Muscle layer of duodenum (tissue), 2 donors: Measurements from ENCODE around the gene PTCHD1.

Experiments
- H3K27ac ChIP-seq: one replicate; pipeline ENCODE4 v1.7.0; 2013; ENCODE audit warnings: mild to moderate bottlenecking, low read length
- H3K27me3 ChIP-seq: one replicate; pipeline ENCODE4 v1.7.0; 2013; ENCODE audit warnings: low read depth, mild to moderate bottlenecking, control low read depth, low read length
- H3K36me3 ChIP-seq, 2 donors: one replicate each; pipeline ENCODE4 v1.7.0; 2013; ENCODE audit warnings: low read length in 2 of 2, control low read depth in 1 of 2, mild to moderate bottlenecking in 1 of 2; ENCODE audit not compliant: insufficient read depth in 2 of 2, control insufficient read depth in 1 of 2
- H3K4me1 ChIP-seq, 2 donors: one replicate each; pipeline ENCODE4 v1.7.0; 2013; ENCODE audit warnings: low read length in 2 of 2, mild to moderate bottlenecking in 2 of 2, control low read depth in 1 of 2, moderate library complexity in 1 of 2; ENCODE audit not compliant: insufficient read depth in 2 of 2, control insufficient read depth in 1 of 2
- H3K4me3 ChIP-seq, 2 donors: one replicate each; pipeline ENCODE4 v1.7.0; 2013; ENCODE audit warnings: low read length in 2 of 2, low read depth in 1 of 2, mild to moderate bottlenecking in 1 of 2
- H3K9me3 ChIP-seq, 2 donors: one replicate each; pipeline ENCODE4 v1.7.0; 2013; ENCODE audit warnings: low read length in 2 of 2, control low read depth in 1 of 2, mild to moderate bottlenecking in 1 of 2; ENCODE audit not compliant: control insufficient read depth in 1 of 2
- donor health status: healthy.

PTCHD1 gene

DNA sequence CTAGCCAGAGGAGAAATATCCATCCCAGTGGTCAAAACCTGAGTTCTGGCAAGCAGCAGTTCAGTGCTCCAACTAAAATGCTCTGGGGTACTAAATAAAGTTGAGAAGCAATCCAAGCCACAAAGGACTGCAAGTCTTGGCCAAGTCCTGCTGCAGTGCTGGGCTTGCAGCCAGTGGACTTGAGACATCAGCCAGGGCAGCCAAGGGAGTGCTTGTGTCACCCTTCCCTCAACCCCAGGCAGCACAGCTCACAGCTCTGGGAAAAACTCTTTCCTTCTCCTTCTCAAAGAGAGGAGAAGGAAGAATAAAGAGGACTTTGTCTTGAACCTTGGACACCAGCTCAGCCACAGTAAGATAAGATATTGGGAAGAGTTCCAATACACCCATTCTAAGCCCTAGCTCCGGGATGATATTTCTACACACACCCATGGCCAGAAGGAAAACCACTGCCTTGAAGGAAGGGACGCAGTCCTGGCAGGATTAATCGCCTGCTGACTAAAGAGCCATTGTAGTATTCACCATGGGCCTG, 99.8 kb downstream of the PTCHD1 start:
- H3K27me3 ChIP-seq = no peaks in the 10 kb centered on the region
- H3K4me3 ChIP-seq = no peak overlapping the region
- H3K27ac ChIP-seq = no peak overlapping the region
- peaks cover 5 to 8% of the 10 kb centered on the region in 2 donors for H3K4me1 ChIP-seq
- no peaks in the 10 kb centered on the region for H3K9me3 ChIP-seq
- no peaks in the 10 kb centered on the region for H3K36me3 ChIP-seq

DNA sequence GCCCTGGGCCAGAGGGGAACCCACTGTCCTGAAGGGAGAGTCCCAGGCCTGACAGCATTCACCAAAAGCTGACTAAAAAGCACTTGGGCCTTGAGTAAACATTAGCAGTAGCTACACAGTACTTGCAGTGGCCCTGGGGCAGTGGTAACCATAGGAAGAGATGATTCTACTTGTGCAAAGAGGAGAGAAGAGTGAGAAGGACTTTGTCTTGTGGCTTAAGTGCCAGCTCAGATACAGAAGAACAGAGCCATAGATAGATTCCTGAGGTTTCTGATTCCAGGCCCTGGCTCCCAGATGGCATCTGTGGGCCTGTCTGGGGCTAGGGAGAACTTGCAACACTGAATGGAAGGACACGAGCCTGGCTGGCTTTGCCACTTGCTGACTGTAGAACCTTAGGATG, 100.5 kb downstream of the PTCHD1 start:
- H3K9me3 ChIP-seq = no peaks in the 10 kb centered on the region
- no peaks in the 10 kb centered on the region for H3K27me3 ChIP-seq
- no peaks in the 10 kb centered on the region for H3K36me3 ChIP-seq
- H3K27ac ChIP-seq = no peak overlapping the region
- peaks cover 5 to 8% of the 10 kb centered on the region in 2 donors for H3K4me1 ChIP-seq
- no peak overlapping the region for H3K4me3 ChIP-seq

DNA sequence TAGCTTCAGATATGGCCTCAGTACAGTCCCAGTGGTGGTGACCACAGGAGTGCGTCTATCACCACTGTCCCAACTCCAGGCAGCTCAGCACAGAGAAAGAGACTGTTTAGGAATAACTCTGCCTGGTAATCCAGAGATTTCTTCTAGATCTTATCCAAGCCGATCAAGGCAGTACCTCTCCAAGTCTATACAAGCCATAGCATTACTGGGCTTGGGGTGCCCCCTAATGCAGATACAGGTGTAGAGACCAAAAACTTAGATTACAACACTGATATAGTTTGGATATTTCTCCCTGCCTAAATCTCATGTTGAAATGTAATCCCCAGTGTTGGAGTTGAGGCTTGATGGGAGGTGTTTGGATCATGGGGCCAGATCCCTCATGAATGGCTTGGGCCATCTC, 100.9 kb downstream of the PTCHD1 start:
- Histone ChIP-seq H3K9me3 (no peaks in the 10 kb centered on the region), H3K27ac (no peak overlapping the region), H3K4me3 (no peak overlapping the region)

DNA sequence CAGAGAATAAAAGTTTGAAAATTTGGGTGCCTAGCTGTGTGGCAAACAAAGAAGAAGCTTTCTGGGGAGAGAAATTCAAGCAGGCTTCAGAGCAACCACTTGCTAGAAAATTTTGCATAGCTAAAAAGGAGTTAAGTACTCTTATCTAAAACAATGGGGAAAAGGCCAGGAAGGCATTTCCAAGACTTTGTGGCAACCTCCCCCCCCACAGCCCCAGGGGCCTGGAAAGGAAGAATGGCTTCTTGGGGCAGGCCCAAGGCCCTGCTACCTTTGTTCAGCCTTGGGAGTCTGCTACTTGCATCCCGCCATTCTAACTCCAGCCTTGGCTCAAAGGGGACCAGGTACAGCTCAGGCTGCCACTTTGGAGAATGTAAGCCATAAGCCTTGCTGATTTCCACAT, 102.2 kb downstream of the PTCHD1 start:
- H3K36me3 ChIP-seq = no peaks in the 10 kb centered on the region
- H3K4me1 ChIP-seq = peaks cover 5 to 8% of the 10 kb centered on the region in 2 donors
- H3K27me3 ChIP-seq = no peaks in the 10 kb centered on the region
- no peaks in the 10 kb centered on the region for H3K9me3 ChIP-seq
- H3K4me3 ChIP-seq = no peak overlapping the region
- no peak overlapping the region for H3K27ac ChIP-seq

More for the DNA sequence above, 100.9 kb downstream of the PTCHD1 start:
- no peaks in the 10 kb centered on the region for H3K36me3 ChIP-seq
- peaks cover 5 to 8% of the 10 kb centered on the region in 2 donors for H3K4me1 ChIP-seq
- H3K27me3 ChIP-seq = no peaks in the 10 kb centered on the region

DNA sequence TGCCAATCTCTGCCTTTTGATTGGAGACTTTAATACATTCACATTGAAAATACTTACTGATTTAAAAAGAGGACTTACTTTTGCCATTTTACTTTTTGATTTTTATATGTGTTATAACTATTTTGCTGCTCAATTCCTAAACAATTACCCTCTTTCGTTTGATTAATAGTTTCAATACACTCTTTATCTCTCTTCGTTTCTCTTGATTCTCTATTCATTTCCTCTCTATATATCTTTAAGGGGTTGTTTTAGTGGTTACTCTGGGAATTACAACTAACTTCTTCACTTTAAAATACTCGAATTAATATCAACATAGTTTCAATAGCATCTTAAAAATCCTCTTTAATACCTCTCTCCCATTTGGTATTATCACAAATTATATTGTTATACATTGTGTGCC, 116.6 kb downstream of the PTCHD1 start:
- Histone ChIP-seq H3K4me1 (no peaks in the 10 kb centered on the region), H3K27me3 (no peaks in the 10 kb centered on the region), H3K4me3 (no peak overlapping the region), H3K9me3 (no peaks in the 10 kb centered on the region), H3K36me3 (no peaks in the 10 kb centered on the region), H3K27ac (no peak overlapping the region)
